ENCODE measurements around the gene MYCBPAP. TPM values are rescaled to one million over a fixed set of nuclear protein-coding genes. Genes with fewer than 3 reads are reported as not detected.
A peak's percentile ranks its signal among the peaks of the same experiment; 100 is the strongest.

Gene MYCBPAP
- total RNA-seq, 2 experiments from 2014 or later, result 4.0 to 4.4 TPM

DNA sequence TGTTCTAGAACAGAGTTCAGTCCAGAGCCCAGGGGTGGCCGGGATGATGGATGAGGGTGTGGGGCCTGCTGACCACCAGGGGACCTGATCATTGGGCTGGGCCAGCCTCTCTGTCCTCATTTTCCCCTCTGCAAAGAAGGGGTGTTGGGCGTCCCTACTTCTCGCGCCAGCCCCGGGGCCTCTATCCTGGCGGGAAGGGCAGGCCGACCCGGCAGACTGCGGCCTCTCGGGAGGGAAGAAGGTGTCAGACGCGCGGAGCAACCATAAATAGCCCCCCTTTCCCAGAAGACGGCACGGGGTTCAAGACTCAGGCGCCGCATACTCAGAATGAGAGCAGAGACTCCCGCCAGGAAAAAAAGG is 50.3 kb downstream of the MYCBPAP start:
- H3K27ac Mint-ChIP-seq, result no peak overlapping the region
- no peaks in the 10 kb centered on the region for H3K36me3 Mint-ChIP-seq
- ATAC-seq (ENCODE audit: low read depth) (no peak), DNase-seq (no peak)
- peaks cover 47% of the 10 kb centered on the region for H3K27me3 Mint-ChIP-seq
- H3K4me1 Mint-ChIP-seq, result peaks cover 11% of the 10 kb centered on the region
- H3K4me3 Mint-ChIP-seq, result peak overlapping the region; percentile 8
- H3K9me3 Mint-ChIP-seq, result no peaks in the 10 kb centered on the region
- POLR2A ChIA-PET, result no interaction called here

GRCh38 chr17:50558941-50559614 is 50.8 kb downstream of the MYCBPAP start:
- POLR2A ChIA-PET, result interaction anchor here (2.0 kb wide), 1 partner anchor 17 kb away, joined by 10 read pairs; no protein-coding TSS in a partner anchor
- no peak for ATAC-seq (ENCODE audit: low read depth)
- no peaks in the 10 kb centered on the region for H3K36me3 Mint-ChIP-seq
- H3K27me3 Mint-ChIP-seq, result peaks cover 52% of the 10 kb centered on the region
- H3K27ac Mint-ChIP-seq, result no peak overlapping the region
- H3K4me1 Mint-ChIP-seq, result peaks cover 11% of the 10 kb centered on the region
- no peak for DNase-seq
- no peaks in the 10 kb centered on the region for H3K9me3 Mint-ChIP-seq
- H3K4me3 Mint-ChIP-seq, result peak overlapping the region; percentile 16

DNA sequence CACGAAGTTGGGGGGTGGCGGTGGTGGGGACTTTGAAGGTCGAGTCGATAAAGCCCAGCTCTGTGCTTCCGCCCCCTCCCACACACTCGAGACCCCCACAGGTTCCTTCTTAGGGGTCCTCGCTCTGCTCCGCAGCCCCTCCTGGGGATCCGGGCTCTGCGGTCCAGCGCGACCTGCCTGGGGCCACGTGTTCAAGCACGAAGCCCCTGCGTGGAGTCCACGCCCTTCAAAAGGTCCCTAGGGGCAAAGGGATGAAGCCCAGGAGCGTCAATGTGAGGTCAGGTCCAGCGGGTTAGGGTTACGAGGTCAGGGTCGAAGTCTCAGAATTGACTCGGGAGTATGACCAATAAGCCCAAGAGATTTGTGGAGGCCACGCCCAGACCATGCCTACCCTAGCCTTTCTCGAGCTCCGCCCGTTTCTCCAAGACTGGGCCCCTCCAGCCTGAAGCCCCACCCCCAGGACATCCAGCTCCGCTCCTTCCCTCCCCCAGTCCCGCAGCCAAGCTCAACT is 51.5 kb downstream of the MYCBPAP start:
- H3K4me3 Mint-ChIP-seq, result peak overlapping the region; percentile 80
- H3K36me3 Mint-ChIP-seq, result no peaks in the 10 kb centered on the region
- peaks cover 11% of the 10 kb centered on the region for H3K4me1 Mint-ChIP-seq
- no peaks in the 10 kb centered on the region for H3K9me3 Mint-ChIP-seq
- peak; percentile 23 for ATAC-seq (ENCODE audit: low read depth)
- POLR2A ChIA-PET, result interaction anchor here (0.9 to 2.0 kb wide), 2 partner anchors 16 to 18 kb away, joined by 3 to 10 read pairs; no protein-coding TSS in a partner anchor
- no peak for DNase-seq
- H3K27ac Mint-ChIP-seq, result no peak overlapping the region
- H3K27me3 Mint-ChIP-seq, result peaks cover 58% of the 10 kb centered on the region

DNA sequence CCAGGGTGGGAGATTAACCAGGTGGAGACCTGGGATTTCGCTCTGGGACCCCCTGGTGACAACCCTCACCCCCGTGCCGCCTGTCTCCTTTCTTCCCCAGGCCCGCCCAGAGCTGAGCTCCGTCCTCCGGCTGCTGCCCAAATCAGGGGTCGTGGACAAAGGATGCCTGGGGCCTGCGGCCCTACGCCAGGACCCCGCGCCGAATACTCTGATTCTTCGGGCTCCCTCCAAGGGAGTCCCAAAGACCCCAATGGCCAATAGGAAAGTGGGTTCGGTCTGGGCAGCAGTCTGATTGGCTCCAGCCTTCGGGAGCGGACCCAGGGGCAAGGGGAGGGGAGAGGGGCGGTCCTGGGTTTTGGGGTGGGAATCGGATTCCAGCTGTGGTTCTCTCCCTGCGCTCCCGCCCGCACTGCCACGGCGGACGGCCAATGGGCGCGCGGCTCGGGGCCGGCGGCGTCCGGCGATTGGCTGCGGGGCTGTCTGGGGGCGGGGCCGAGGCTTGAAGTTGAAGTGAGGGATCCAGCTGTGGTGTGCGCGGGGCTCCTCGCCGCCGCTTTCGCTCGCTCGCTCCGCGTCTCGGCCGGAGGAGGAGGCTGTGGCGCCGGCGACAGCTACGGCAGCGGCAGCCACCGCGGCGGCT is 52.1 kb downstream of the MYCBPAP start, which contains the start of gene CACNA1G:
Gene CACNA1G (plus strand): TSS at position 531 of the 640 bp plus-strand sequence. CDS start 745 bp downstream, outside the sequence.
- Mint-ChIP-seq H3K27ac (no peak within 1 kb of the TSS), H3K9me3 (no peaks in the 10 kb centered on the region), H3K27me3 (peaks cover 63% of the 10 kb centered on the region), H3K4me1 (peaks cover 14% of the 10 kb centered on the region), H3K36me3 (no peaks in the 10 kb centered on the region), H3K4me3 (peak within 1 kb of the TSS; percentile 80)
- POLR2A ChIA-PET, result interaction anchor here (0.9 to 2.0 kb wide), 2 partner anchors 16 to 19 kb away, joined by 3 to 10 read pairs; no protein-coding TSS in a partner anchor
- peak; percentile 90 for DNase-seq
- peak; percentile 90 for ATAC-seq (ENCODE audit: low read depth)

- POLR2A ChIA-PET, result interaction anchor here (2.0 kb wide), 1 partner anchor 19 kb away, joined by 10 read pairs; no protein-coding TSS in a partner anchor
- H3K4me3 Mint-ChIP-seq, result no peak overlapping the region
- no peaks in the 10 kb centered on the region for H3K36me3 Mint-ChIP-seq
- no peak overlapping the region for H3K27ac Mint-ChIP-seq
- DNase-seq, result peak; percentile 50
- no peak for ATAC-seq (ENCODE audit: low read depth)
- peaks cover 71% of the 10 kb centered on the region for H3K27me3 Mint-ChIP-seq
- no peaks in the 10 kb centered on the region for H3K9me3 Mint-ChIP-seq
- peaks cover 14% of the 10 kb centered on the region for H3K4me1 Mint-ChIP-seq
Observed at GRCh38 chr17:50560931-50561745, 52.9 kb downstream of the MYCBPAP start.

DNA sequence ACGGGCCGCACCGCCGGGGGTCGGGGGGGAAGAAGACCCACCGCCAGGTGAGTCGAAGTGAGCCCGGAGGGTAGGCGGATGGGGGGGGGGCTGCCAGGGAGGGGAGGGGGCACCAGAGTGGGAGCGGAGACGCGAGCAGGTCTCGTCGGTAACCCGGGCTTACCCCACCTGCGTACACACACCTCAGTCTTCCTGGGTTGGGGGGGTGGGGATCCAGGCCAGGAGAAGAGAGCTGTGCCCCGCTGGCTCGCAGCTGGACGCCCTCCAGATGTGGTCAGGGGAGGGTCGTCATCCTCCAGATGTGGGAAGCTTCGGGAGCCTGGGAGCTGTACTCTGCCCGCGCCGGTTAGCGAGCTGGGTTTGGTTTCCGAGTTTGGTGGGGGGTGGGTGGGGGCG is 53.5 kb downstream of the MYCBPAP start:
- ATAC-seq (ENCODE audit: low read depth) (no peak), DNase-seq (no peak)
- Mint-ChIP-seq H3K9me3 (no peaks in the 10 kb centered on the region), H3K27me3 (peaks cover 75% of the 10 kb centered on the region), H3K36me3 (no peaks in the 10 kb centered on the region), H3K27ac (no peak overlapping the region), H3K4me3 (no peak overlapping the region), H3K4me1 (peaks cover 14% of the 10 kb centered on the region)
- POLR2A ChIA-PET, result no interaction called here

DNA sequence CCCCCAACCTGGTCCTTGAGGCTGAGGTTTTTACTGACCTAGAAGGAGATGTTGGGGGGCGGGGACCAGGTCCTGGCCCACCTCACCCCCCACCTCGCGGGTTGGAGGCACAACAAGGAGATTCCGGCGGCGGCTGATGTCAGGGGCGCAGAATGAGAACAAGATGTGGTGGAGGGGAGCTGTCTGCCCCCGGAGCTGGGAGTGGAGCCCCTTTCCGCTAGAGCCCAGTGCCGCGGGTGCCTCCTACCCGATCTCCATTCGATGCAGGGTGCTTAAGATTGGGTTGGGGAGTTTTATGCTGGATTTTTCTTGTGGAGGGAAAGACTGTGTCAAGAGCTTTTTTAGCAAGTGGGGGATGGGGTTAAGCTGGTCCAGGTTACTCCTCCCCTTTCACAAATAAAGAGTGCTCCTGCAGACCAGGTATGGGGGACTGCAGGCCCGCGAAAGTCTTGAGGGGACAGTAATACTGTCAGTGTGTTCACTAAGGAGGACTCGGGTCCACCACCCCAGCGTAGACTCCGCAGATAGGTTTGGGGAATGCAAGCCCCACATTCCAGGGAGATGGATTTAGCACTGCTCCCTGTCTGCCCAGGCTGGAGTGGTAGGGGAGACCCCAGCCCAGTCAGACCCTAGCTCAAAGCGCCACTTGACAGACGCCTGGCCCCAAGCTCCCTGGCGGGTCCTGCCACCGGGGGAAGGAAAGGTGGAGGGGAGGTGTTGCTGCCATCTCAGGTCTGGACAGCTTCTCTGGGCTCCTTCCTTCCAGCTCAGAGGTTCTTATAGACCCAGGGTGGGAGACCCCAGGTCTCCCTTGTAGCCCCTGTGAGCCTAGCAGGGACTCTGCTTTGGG is 54.2 kb downstream of the MYCBPAP start:
- peak; percentile 49 for DNase-seq

DNA sequence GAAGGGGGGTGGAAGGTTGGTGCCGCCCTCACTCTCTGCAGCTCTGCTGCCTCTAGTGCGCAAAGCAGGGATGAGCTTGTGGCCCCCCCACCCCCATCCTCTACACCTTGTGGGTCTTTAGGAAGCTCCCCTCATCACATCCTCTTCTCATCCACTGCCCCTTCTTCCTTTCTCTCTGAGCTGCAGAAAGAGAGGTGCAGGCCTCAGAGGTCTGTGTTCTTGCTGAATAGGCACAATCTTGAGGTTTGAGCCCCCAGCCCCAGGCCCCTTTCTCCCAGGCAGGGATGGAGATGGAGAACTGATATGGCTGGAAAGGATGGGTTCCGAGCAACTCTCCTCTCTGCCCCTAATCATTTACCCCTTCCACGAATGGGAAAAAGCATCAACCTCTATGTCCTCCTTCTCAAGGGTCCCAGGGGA is 54.9 kb downstream of the MYCBPAP start:
- Mint-ChIP-seq H3K27ac (no peak overlapping the region), H3K9me3 (no peaks in the 10 kb centered on the region), H3K36me3 (no peaks in the 10 kb centered on the region), H3K27me3 (peaks cover 72% of the 10 kb centered on the region), H3K4me1 (peaks cover 15% of the 10 kb centered on the region), H3K4me3 (no peak overlapping the region)
- DNase-seq, result no peak
- POLR2A ChIA-PET, result interaction anchor here (0.5 to 1.2 kb wide), 2 partner anchors 11 to 150 kb away, joined by 3 to 5 read pairs; no protein-coding TSS in a partner anchor
- ATAC-seq (ENCODE audit: low read depth), result no peak

More for the DNA sequence above, 54.2 kb downstream of the MYCBPAP start:
- POLR2A ChIA-PET, result interaction anchor here (1.2 kb wide), 1 partner anchor 11 kb away, joined by 3 read pairs; no protein-coding TSS in a partner anchor
- Mint-ChIP-seq H3K4me1 (peaks cover 14% of the 10 kb centered on the region), H3K36me3 (no peaks in the 10 kb centered on the region), H3K27ac (no peak overlapping the region), H3K27me3 (peaks cover 75% of the 10 kb centered on the region), H3K4me3 (peak overlapping the region; percentile 49), H3K9me3 (no peaks in the 10 kb centered on the region)
- no peak for ATAC-seq (ENCODE audit: low read depth)

GRCh38 chr17:50564916-50565315 is 56.7 kb downstream of the MYCBPAP start:
- no peak for ATAC-seq (ENCODE audit: low read depth)
- no peak for DNase-seq
- POLR2A ChIA-PET, result no interaction called here
- Mint-ChIP-seq H3K27ac (no peak overlapping the region), H3K27me3 (peaks cover 54% of the 10 kb centered on the region), H3K4me3 (no peak overlapping the region), H3K4me1 (peaks cover 12% of the 10 kb centered on the region), H3K9me3 (no peaks in the 10 kb centered on the region), H3K36me3 (no peaks in the 10 kb centered on the region)

GRCh38 chr17:50565402-50566350 is 57.4 kb downstream of the MYCBPAP start:
- no peaks in the 10 kb centered on the region for H3K9me3 Mint-ChIP-seq
- no peak for ATAC-seq (ENCODE audit: low read depth)
- H3K27ac Mint-ChIP-seq, result no peak overlapping the region
- no peak for DNase-seq
- POLR2A ChIA-PET, result no interaction called here
- no peaks in the 10 kb centered on the region for H3K36me3 Mint-ChIP-seq
- H3K27me3 Mint-ChIP-seq, result peaks cover 51% of the 10 kb centered on the region
- peaks cover 9% of the 10 kb centered on the region for H3K4me1 Mint-ChIP-seq
- H3K4me3 Mint-ChIP-seq, result no peak overlapping the region

GRCh38 chr17:50566886-50567285 is 58.6 kb downstream of the MYCBPAP start:
- H3K36me3 Mint-ChIP-seq, result no peaks in the 10 kb centered on the region

More at GRCh38 chr17:50566886-50567285, 58.6 kb downstream of the MYCBPAP start:
- no peak for DNase-seq
- H3K27ac Mint-ChIP-seq, result no peak overlapping the region
- peaks cover 9% of the 10 kb centered on the region for H3K4me1 Mint-ChIP-seq
- H3K27me3 Mint-ChIP-seq, result peaks cover 51% of the 10 kb centered on the region
- ATAC-seq (ENCODE audit: low read depth), result no peak
- POLR2A ChIA-PET, result no interaction called here
- H3K9me3 Mint-ChIP-seq, result no peaks in the 10 kb centered on the region
- H3K4me3 Mint-ChIP-seq, result no peak overlapping the region

Measured in activated naive CD8-positive, alpha-beta T cell treated with anti-CD3 and anti-CD28 coated beads, Interleukin-2, amount 10 ng/mL, durations not matched to agents 7 days and 5 days (primary cell).